GM19324 (cell line): ENCODE measurements around the gene OR10G7.
"Not testable (repeated sequence)": the region's sequence is repeated elsewhere in the genome, so short reads cannot be mapped to it uniquely, and the experiment has no call there.

Experiments
- ATAC-seq: cut with Tn5 transposase; IDR thresholded peaks from one replicate; pipeline ENCODE4 v1.9.1; 2021; ENCODE audit warnings: mild to moderate bottlenecking, moderate library complexity; ENCODE audit not compliant: unreplicated experiment, low FRiP score

Gene OR10G7

DNA sequence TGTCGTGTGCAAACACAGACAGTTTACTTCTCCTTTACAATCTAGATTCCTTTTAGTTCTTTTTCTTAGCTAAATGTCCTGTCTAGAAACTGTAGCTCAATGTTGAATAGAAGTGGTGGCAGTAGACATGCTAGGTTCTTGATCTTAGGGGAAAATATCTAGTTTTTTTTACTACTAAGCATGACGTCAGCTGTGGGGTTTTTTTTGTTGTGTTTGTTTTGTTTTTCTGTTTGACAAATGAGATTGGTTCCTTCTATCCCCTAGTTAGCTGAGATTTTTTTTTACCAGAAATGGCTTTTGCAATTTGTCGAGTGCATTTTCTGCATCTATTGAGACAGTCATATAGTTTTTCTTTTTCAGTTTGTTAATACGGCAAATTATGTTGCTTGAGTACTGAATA lies 2.3 kb upstream of the OR10G7 start:
- no peak for ATAC-seq

DNA sequence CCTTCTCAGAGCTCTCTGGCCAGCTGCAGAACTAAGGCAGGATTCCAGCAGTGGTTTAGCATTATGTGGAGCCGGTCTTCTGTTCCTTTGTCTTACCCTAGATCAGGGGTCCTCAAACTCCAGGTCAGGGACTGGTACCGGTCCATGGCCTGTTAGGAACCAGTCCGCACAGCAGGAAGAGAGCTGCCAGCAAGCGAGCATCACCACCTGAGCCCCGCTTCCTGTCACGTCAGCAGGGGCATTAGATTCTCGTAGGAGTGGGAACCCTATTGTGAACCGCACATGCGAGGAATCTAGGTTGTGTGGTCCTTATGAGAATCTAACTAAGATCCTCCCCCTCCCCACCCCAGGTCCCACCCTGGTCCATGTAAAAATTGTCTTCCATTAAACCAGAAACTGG lies 1.6 kb downstream of the OR10G7 start:
- no peak for ATAC-seq

DNA sequence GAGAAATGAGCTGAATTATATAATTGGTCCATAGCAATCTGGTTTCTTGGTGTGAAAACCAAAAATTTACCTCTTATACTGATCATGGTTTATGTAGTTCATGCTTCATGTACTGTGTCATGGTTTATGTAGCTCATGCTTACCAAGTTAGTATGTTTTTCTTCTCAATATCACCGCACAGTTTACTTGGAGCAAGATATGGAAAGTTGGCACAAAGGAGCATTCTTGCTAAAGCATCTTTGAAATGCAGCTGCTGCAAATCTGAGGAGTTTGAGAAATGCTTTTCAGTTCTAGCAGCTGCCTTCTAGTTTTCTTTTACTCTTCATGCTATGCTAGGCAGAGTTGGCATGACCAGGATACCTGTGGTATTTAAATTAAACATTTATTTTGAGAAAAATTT lies 4.5 kb downstream of the OR10G7 start:
- ATAC-seq, result no peak

DNA sequence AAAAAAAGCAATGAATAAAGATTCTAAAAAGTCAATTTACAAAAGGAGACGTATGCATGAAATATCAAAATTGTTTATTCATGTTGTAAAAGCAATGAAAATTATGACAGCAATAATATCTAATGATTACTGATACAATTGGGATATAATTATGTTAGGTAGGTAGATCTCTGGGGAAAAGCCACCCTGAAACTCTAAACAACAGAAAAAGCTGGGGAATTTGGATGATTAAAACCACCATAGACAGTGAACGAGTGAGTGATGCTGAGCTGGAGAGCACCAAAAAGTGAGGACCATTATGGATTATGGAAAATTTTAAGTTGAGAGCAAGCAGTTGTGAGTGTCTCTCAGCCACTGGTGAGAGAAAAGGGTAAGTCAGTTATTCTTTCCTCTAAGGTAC lies 14.6 kb downstream of the OR10G7 start, which contains the start of gene OR10G8:
TSS of gene OR10G8 (plus strand) at position 301 of the 400 bp plus-strand sequence. CDS start 2,825 bp downstream, outside the sequence.
- no peak for ATAC-seq

GRCh38 chr11:124015837-124016236 lies 25.3 kb downstream of the OR10G7 start:
- ATAC-seq, result not testable (repeated sequence)

GRCh38 chr11:124012697-124013096 lies 28.4 kb downstream of the OR10G7 start, which contains the start of gene OR10G4:
OR10G4 (plus strand) TSS chr11:124012997; CDS start chr11:124015575, 2,578 bp downstream.
- no peak for ATAC-seq

GRCh38 chr11:123995119-123995518 lies 46.0 kb downstream of the OR10G7 start, which contains the start of gene OR10G6:
OR10G6 (minus strand) TSS chr11:123995161; CDS start chr11:123995161, 0 bp downstream.
- ATAC-seq, result no peak
